ENCODE data around the gene PLCD1. TPM values are rescaled to one million over a fixed set of nuclear protein-coding genes. Genes with fewer than 3 reads are reported as not detected.

Gene PLCD1
- total RNA-seq, 1 experiment from 2014 or later, result 27.1 TPM

GRCh38 chr3:37986479-37987314, 42.7 kb downstream of the PLCD1 start:
- Mint-ChIP-seq H3K9me3 (no peaks in the 10 kb centered on the region), H3K27ac (no peak overlapping the region), H3K4me3 (no peak overlapping the region), H3K27me3 (ENCODE audit: low read depth) (no peaks in the 10 kb centered on the region; the same call in none of the 2 replicates), H3K4me1 (peaks cover 0 to 13% of the 10 kb centered on the region in 2 experiments; a peak in 2 of 4 replicates), H3K36me3 (ENCODE audit: insufficient read depth in 1 of 3, low read depth in 3 of 3) (peaks cover 0 to 5% (median 0%) of the 10 kb centered on the region in 3 experiments; a peak in 2 of 7 replicates)
- Histone ChIP-seq H4K91ac (ENCODE audit: insufficient read length, low read depth, low read length) (no peak overlapping the region), H3K18ac (ENCODE audit: insufficient read length, low read depth, low read length) (no peak overlapping the region), H3K4me1 (ENCODE audit: insufficient read depth, low read length) (no peaks in the 10 kb centered on the region), H3K79me2 (ENCODE audit: insufficient read depth, low read length) (no peaks in the 10 kb centered on the region), H3K23ac (ENCODE audit: insufficient read length, low read depth, low read length) (no peak overlapping the region), H4K8ac (replicated peaks; ENCODE audit: insufficient read length, low read depth, low read length) (no peak overlapping the region), H2AK5ac (ENCODE audit: insufficient read length, low read length) (no peak overlapping the region), H2BK20ac (ENCODE audit: low read depth, low read length, poor library complexity, severe bottlenecking) (no peak overlapping the region), H3K9ac (ENCODE audit: extremely low read depth, insufficient read length, low read length) (no peak overlapping the region), H2AFZ (ENCODE audit: low read length) (no peak overlapping the region), H3K14ac (ENCODE audit: insufficient read depth, low read length) (no peak overlapping the region), H4K20me1 (ENCODE audit: control insufficient read depth, insufficient read depth, insufficient read length) (no peaks in the 10 kb centered on the region), H3K4ac (ENCODE audit: low read depth, low read length) (no peak overlapping the region), H2BK15ac (ENCODE audit: low read depth, low read length) (no peak overlapping the region), H3K79me1 (ENCODE audit: insufficient read depth, low read depth, low read length, poor library complexity, severe bottlenecking) (no peaks in the 10 kb centered on the region), H3T11ph (ENCODE audit: low read length) (no peak overlapping the region), H3K27me3 (ENCODE audit: insufficient read depth, low read length) (no peaks in the 10 kb centered on the region), H3K4me2 (ENCODE audit: insufficient read depth, insufficient read length, low read length) (no peak overlapping the region), H3K9me3 (ENCODE audit: control insufficient read depth, low read depth, low read length) (no peaks in the 10 kb centered on the region), H3K56ac (ENCODE audit: insufficient read length, low read depth, low read length) (no peak overlapping the region), H2BK12ac (ENCODE audit: insufficient read length, low read depth, low read length) (no peak overlapping the region), H3K27ac (ENCODE audit: insufficient read length, low read depth, low read length) (no peak overlapping the region), H2BK120ac (ENCODE audit: low read depth, low read length, poor library complexity, severe bottlenecking) (no peak overlapping the region), H2BK5ac (ENCODE audit: insufficient read length, low read length) (no peak overlapping the region), H3K23me2 (ENCODE audit: insufficient read length, low read depth, low read length, poor library complexity, severe bottlenecking) (no peaks in the 10 kb centered on the region), H4K5ac (ENCODE audit: insufficient read length, low read depth, low read length) (no peak overlapping the region)
- TF ChIP-seq CTCF (conservative IDR thresholded peaks at IDR 0.05), result no peak
- WGBS (ENCODE audit: extremely low coverage, insufficient read length, low lambda C conversion rate), result no CpG with 5 or more reads among the region's 12 CpGs
- DNase-seq, result no peak

Data from H9 (cell line).